Spleen (tissue), 11 donors: Measurements from ENCODE around the gene OMA1. TPM values are rescaled to one million over a fixed set of nuclear protein-coding genes. Genes with fewer than 3 reads are reported as not detected.
"Not testable (repeated sequence)": the region's sequence is repeated elsewhere in the genome, so short reads cannot be mapped to it uniquely, and the experiment has no call there.

ENCODE experiments used
- DNase-seq: peaks from one replicate; pipeline ENCODE4 v3.0.0-alpha.2; 2020
- H3K27ac ChIP-seq, 8 donors: fragments of 200-600 bp; sonication (generic) in 7 of 8; 1 replicate in 4 of 8; 2 replicates in 4 of 8; pipeline versions ENCODE4 v1.5.0 to v1.8.0; 2016 to 2021; ENCODE audit warnings: inconsistent platforms in 4 of 8, mild to moderate bottlenecking in 4 of 8, moderate library complexity in 1 of 8
- H3K27me3 ChIP-seq, 7 donors: fragments of 200-600 bp; sonication (generic) in 6 of 7; replicated peaks in 1 of 7; 1 replicate in 4 of 7; 2 replicates in 3 of 7; pipeline versions ENCODE4 v1.5.0 to v1.8.0; 2016 to 2021; ENCODE audit warnings: inconsistent platforms in 3 of 7, mild to moderate bottlenecking in 1 of 7
- H3K36me3 ChIP-seq, 6 donors: fragments of 200-600 bp; sonication (generic) in 5 of 6; 1 replicate in 4 of 6; 2 replicates in 2 of 6; pipeline versions ENCODE4 v1.5.0 to v1.8.0; 2016 to 2021; ENCODE audit warnings: inconsistent platforms in 2 of 6
- H3K4me1 ChIP-seq, 6 donors: fragments of 200-600 bp; sonication (generic) in 5 of 6; 1 replicate in 3 of 6; 2 replicates in 3 of 6; pipeline versions ENCODE4 v1.5.0 to v1.8.0; 2016 to 2021; ENCODE audit warnings: inconsistent platforms in 3 of 6
- H3K4me3 ChIP-seq, 8 donors: fragments of 200-600 bp; sonication (generic) in 7 of 8; 1 replicate in 4 of 8; 2 replicates in 4 of 8; pipeline versions ENCODE4 v1.5.0 to v1.8.0; 2016 to 2021; ENCODE audit warnings: inconsistent platforms in 4 of 8, mild to moderate bottlenecking in 4 of 8, moderate library complexity in 2 of 8
- H3K9me3 ChIP-seq, 8 donors: fragments of 200-600 bp; sonication (generic) in 7 of 8; 1 replicate in 4 of 8; 2 replicates in 4 of 8; pipeline versions ENCODE4 v1.5.0 to v1.8.0; 2016 to 2021; ENCODE audit warnings: inconsistent platforms in 4 of 8
- POLR2A ChIP-seq, 3 donors: fragments of 450-650 bp; IDR thresholded peaks; one replicate each; pipeline ENCODE4 v1.5.1; 2017; ENCODE audit warnings: antibody characterized with exemption in 3 of 3, mild to moderate bottlenecking in 1 of 3
- POLR2AphosphoS5 ChIP-seq, 3 donors: sonication (generic); formaldehyde crosslinking; IDR thresholded peaks; one replicate each; pipeline ENCODE4 v1.5.1; 2017; ENCODE audit warnings: antibody characterized with exemption in 3 of 3
- WGBS, 5 donors: extraction: QIAGEN DNeasy Blood & Tissue Kit in 3 of 5; methylation state at CpG; one replicate each; pipeline versions ENCODE4 v1.1.5 to v1.1.7; 2013 to 2018; 5-methylcytosine and 5-hydroxymethylcytosine counted together
- intact Hi-C: fragments of 100-400 bp; cut with DNase I; formaldehyde crosslinking; loops from one replicate; pipeline ENCODE4 v1.15.0; 2023; ENCODE audit warnings: low total_unique reads
- polyA plus RNA-seq, 3 donors: library from polyadenylated mRNA; stranded (reverse); fragments of 200-250 nt; gene quantifications; one replicate each; pipeline ENCODE4 v1.2.1, GENCODE V29; 2013
- total RNA-seq, 7 donors: library from RNA; depleted of rRNA in 3 of 7; stranded (reverse); fragments of >200 nt in 3 of 7; fragmentation: NEBNext Ultra II Directional in 4 of 7; extraction: Animal tissue kit (Norgen Biotek cat#: 25700) in 4 of 7; gene quantifications; one replicate each; pipeline versions ENCODE4 v1.1.0 to v1.2.1, GENCODE V29; 2016 to 2021
- TF ChIP-seq, protein P1 (sequence below), 11 experiments: fragments of 200-600 bp in 7 of 11; fragments of 450-650 bp in 4 of 11; sonication (generic) in 4 of 11; IDR thresholded peaks in 8 of 11; conservative IDR thresholded peaks in 3 of 11; 1 replicate in 7 of 11; 2 replicates in 4 of 11; pipeline versions ENCODE4 v1.4.0 to v1.8.0; 2016 to 2021; ENCODE audit warnings: antibody characterized with exemption in 11 of 11, inconsistent platforms in 4 of 11, mild to moderate bottlenecking in 1 of 11
- donor health status: healthy with polysubstance abuse.
- donor health status: DM: no; HTN: no; CAD: no; lungs with moderate emphysema.
- donor health status: DM: no; HTN: no; CAD: no.
- donor health status: Bipolar disorder and iron deficiency.
- donor health status: healthy.
- donor health status: DM: no; HTN: no; CAD: no.
- donor health status: DM: yes; HTN: yes; CAD: no.

Gene OMA1
- total and polyA plus RNA-seq, 10 donors: 19.3 to 48.6 (median 32.5) TPM

DNA sequence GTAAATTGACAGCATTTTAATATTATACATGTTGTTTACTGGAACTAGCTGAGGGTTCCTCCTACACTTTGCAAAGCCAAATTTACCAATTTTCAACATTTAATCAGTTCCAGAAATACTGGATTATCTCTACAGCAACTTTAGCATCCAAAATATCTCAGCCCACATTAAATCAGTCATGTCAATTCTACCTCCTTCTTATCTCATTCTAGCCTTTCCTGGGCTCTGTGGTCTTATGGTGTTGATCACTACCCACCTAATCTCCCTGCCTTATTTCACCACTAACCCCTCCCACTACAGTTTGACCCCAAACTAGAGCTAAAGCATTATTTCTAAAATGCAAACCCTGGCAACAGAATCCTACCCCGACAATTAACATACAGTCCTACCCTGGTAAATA, 3.3 kb downstream of the OMA1 start:
- Histone ChIP-seq H3K4me3 (no peak overlapping the region), H3K4me1 (peaks cover 8 to 51% (median 13%) of the 10 kb centered on the region in 6 donors), H3K9me3 (no peaks in the 10 kb centered on the region), H3K36me3 (peaks cover 0 to 8% (median 0%) of the 10 kb centered on the region in 6 donors), H3K27ac (no peak overlapping the region), H3K27me3 (no peaks in the 10 kb centered on the region)
- TF ChIP-seq POLR2AphosphoS5 (IDR thresholded peaks at IDR 0.05) (no peak), POLR2A (IDR thresholded peaks at IDR 0.05) (no peak)
- TF ChIP-seq, protein P1, sequence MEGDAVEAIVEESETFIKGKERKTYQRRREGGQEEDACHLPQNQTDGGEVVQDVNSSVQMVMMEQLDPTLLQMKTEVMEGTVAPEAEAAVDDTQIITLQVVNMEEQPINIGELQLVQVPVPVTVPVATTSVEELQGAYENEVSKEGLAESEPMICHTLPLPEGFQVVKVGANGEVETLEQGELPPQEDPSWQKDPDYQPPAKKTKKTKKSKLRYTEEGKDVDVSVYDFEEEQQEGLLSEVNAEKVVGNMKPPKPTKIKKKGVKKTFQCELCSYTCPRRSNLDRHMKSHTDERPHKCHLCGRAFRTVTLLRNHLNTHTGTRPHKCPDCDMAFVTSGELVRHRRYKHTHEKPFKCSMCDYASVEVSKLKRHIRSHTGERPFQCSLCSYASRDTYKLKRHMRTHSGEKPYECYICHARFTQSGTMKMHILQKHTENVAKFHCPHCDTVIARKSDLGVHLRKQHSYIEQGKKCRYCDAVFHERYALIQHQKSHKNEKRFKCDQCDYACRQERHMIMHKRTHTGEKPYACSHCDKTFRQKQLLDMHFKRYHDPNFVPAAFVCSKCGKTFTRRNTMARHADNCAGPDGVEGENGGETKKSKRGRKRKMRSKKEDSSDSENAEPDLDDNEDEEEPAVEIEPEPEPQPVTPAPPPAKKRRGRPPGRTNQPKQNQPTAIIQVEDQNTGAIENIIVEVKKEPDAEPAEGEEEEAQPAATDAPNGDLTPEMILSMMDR (IDR thresholded peaks at IDR 0.05 in 8 of 11, conservative IDR thresholded peaks at IDR 0.05 in 3 of 11): no peak
- DNase-seq: no peak
- intact Hi-C loops: no loop called here
- 90 to 98% (median 96%) methylated on average over 1 of the region's 1 CpG for WGBS, 5 donors

GRCh38 chr1:58539553-58539952, 7.0 kb downstream of the OMA1 start:
- no peak overlapping the region for H3K27ac ChIP-seq
- WGBS, 5 donors: 59 to 92% (median 73%) methylated on average over 2 of the region's 2 CpGs
- no peaks in the 10 kb centered on the region for H3K27me3 ChIP-seq
- peaks cover 0 to 29% (median 0%) of the 10 kb centered on the region in 6 donors for H3K4me1 ChIP-seq
- intact Hi-C loops: no loop called here
- peaks cover 0 to 22% (median 3%) of the 10 kb centered on the region in 6 donors for H3K36me3 ChIP-seq
- H3K4me3 ChIP-seq: no peak overlapping the region
- H3K9me3 ChIP-seq: no peaks in the 10 kb centered on the region
- TF ChIP-seq POLR2AphosphoS5 (IDR thresholded peaks at IDR 0.05): no peak
- TF ChIP-seq, protein P1 (IDR thresholded peaks at IDR 0.05 in 8 of 11, conservative IDR thresholded peaks at IDR 0.05 in 3 of 11): no peak
- no peak for TF ChIP-seq POLR2A (IDR thresholded peaks at IDR 0.05)
- DNase-seq: no peak

DNA sequence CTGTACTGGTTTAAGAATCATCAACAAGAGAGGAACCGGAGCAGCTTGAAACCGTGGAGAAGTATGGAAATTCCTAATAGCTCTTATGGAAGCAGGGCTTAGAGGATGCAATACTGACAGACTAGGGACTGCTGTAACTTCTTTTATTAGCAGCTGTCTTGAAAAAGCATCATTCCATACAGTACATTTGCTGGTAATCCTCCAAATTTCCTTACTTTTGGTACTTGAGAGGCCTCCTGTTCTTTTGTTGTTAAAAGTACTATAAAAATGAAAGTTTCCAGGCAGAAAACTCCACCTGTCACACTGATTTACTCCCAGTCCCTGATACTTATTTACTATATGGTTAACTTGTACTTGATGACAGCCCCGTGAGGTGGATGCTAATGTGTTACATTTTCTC, 7.7 kb downstream of the OMA1 start:
- TF ChIP-seq POLR2A (IDR thresholded peaks at IDR 0.05) (no peak), POLR2AphosphoS5 (IDR thresholded peaks at IDR 0.05) (no peak)
- TF ChIP-seq, protein P1 (IDR thresholded peaks at IDR 0.05 in 8 of 11, conservative IDR thresholded peaks at IDR 0.05 in 3 of 11): no peak
- Histone ChIP-seq H3K36me3 (peaks cover 0 to 22% (median 3%) of the 10 kb centered on the region in 6 donors), H3K27me3 (no peaks in the 10 kb centered on the region), H3K4me1 (peaks cover 0 to 21% (median 0%) of the 10 kb centered on the region in 6 donors), H3K9me3 (no peaks in the 10 kb centered on the region), H3K27ac (no peak overlapping the region), H3K4me3 (no peak overlapping the region)
- intact Hi-C loops: no loop called here
- WGBS, 5 donors: 91 to 96% (median 93%) methylated on average over 3 of the region's 3 CpGs
- no peak for DNase-seq

DNA sequence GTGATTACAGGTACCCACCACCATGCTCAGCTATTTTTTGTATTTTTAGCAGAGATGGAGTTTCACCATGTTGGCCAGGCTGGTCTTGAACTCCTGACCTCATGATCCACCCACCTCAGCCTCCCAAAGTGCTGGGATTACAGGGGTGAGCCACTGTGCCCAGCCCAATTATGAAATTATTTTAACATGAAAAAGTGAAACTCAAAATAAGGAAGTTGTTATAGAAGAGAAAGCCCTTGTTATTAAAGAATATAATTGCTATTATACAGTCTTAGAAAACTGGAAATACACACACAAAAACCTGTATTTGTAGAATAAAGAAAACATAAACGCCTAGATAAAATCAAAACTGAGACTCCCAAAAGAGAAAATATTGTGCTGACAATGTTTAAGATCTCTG, 14.7 kb downstream of the OMA1 start:
- DNase-seq, intact Hi-C loops, H3K9me3 ChIP-seq, H3K27ac ChIP-seq, H3K4me3 ChIP-seq, H3K27me3 ChIP-seq: not testable (repeated sequence)
- peaks cover 0 to 18% (median 4%) of the 10 kb centered on the region in 6 donors for H3K4me1 ChIP-seq
- WGBS, 5 donors: 78 to 91% (median 84%) methylated on average over 1 of the region's 1 CpG
- peaks cover 0 to 30% (median 3%) of the 10 kb centered on the region in 6 donors for H3K36me3 ChIP-seq

- intact Hi-C loops: no loop called here
- peaks cover 0 to 43% (median 8%) of the 10 kb centered on the region in 6 donors for H3K36me3 ChIP-seq
- TF ChIP-seq, protein P1 (IDR thresholded peaks at IDR 0.05 in 8 of 11, conservative IDR thresholded peaks at IDR 0.05 in 3 of 11): no peak
- no peak for TF ChIP-seq POLR2A (IDR thresholded peaks at IDR 0.05)
- no peak for TF ChIP-seq POLR2AphosphoS5 (IDR thresholded peaks at IDR 0.05)
- no peak overlapping the region for H3K27ac ChIP-seq
- no peak overlapping the region for H3K4me3 ChIP-seq
- H3K27me3 ChIP-seq: no peaks in the 10 kb centered on the region
- H3K4me1 ChIP-seq: peaks cover 0 to 18% (median 4%) of the 10 kb centered on the region in 6 donors
- 94 to 100% (median 97%) methylated on average over 1 of the region's 1 CpG for WGBS, 5 donors
- DNase-seq: no peak
- no peaks in the 10 kb centered on the region for H3K9me3 ChIP-seq
These were observed 17.2 kb downstream of the OMA1 start for GRCh38 chr1:58529284-58529683.
